Small intestine (tissue), 4 donors: ENCODE results near the gene ZNF394. TPM values are rescaled to one million over a fixed set of nuclear protein-coding genes. Genes with fewer than 3 reads are reported as not detected.

Experiments
- polyA plus RNA-seq, 4 donors: library from polyadenylated mRNA; stranded (reverse) in 3 of 4; unstranded in 1 of 4; fragments of 200-250 nt in 3 of 4; fragments of 120-200 nt in 1 of 4; gene quantifications; one replicate each; pipeline versions ENCODE4 v1.2.1 to v1.2.3, GENCODE V29; 2013
- donor health status: healthy with polysubstance abuse.
- donor health status: Bipolar disorder and iron deficiency.
- donor health status: healthy.

ZNF394 gene
- polyA plus RNA-seq, 4 donors, result 17.4 to 30.0 (median 23.6) TPM

Other genes starting within 250 kb of the ZNF394 start
- gene MYH16, start 227.4 kb downstream of the ZNF394 start, polyA plus RNA-seq, result under 1 TPM in 2 of 4 donors, not detected in 2; 0.01 to 0.07 TPM
- gene ARPC1A, start 174.4 kb downstream of the ZNF394 start, polyA plus RNA-seq, result 100 to 1,000 TPM; 194 to 407 (median 263) TPM
- gene ARPC1B, start 125.6 kb downstream of the ZNF394 start, polyA plus RNA-seq, result 100 to 1,000 TPM in 3 of 4 donors, 10 to 100 TPM in 1; 77.9 to 358 (median 316) TPM
- gene PDAP1, start 91.7 kb downstream of the ZNF394 start, polyA plus RNA-seq, result 100 to 1,000 TPM in 3 of 4 donors, 10 to 100 TPM in 1; 94.7 to 212 (median 110) TPM
- gene BUD31, start 91.3 kb downstream of the ZNF394 start, polyA plus RNA-seq, result 100 to 1,000 TPM in 3 of 4 donors, 10 to 100 TPM in 1; 71.9 to 166 (median 132) TPM
- 1 to 10 TPM; 2.7 to 4.8 (median 3.9) TPM for gene PTCD1, start 61.5 kb downstream of the ZNF394 start, polyA plus RNA-seq
- gene CPSF4, start 61.3 kb downstream of the ZNF394 start, polyA plus RNA-seq, result 10 to 100 TPM; 24.4 to 28.3 (median 26.4) TPM
- gene ATP5MF, start 34.1 kb downstream of the ZNF394 start, polyA plus RNA-seq, result 1,000 to 10,000 TPM in 3 of 4 donors, 100 to 1,000 TPM in 1; 363 to 3,068 (median 1,492) TPM
- 10 to 100 TPM in 3 of 4 donors, 1 to 10 TPM in 1; 9.7 to 48.1 (median 18.6) TPM for gene ZNF789, start 27.4 kb downstream of the ZNF394 start, polyA plus RNA-seq
- 1 to 10 TPM; 3.8 to 7.9 (median 4.4) TPM for gene ZKSCAN5, start 4.4 kb upstream of the ZNF394 start, polyA plus RNA-seq
- gene FAM200A, start 51.8 kb upstream of the ZNF394 start, polyA plus RNA-seq, result 10 to 100 TPM in 1 of 4 donors, 1 to 10 TPM in 3; 2.2 to 10.6 (median 3.9) TPM
- gene ZNF655, start 58.4 kb upstream of the ZNF394 start, polyA plus RNA-seq, result 10 to 100 TPM; 33.7 to 73.7 (median 52.5) TPM
- under 1 TPM in 2 of 4 donors, not detected in 2; 0.45 to 0.93 TPM for gene TMEM225B, start 98.0 kb upstream of the ZNF394 start, polyA plus RNA-seq
- gene ZSCAN25, start 116.7 kb upstream of the ZNF394 start, polyA plus RNA-seq, result 10 to 100 TPM in 1 of 4 donors, 1 to 10 TPM in 3; 4.5 to 14.4 (median 5.1) TPM
- 1,000 to 10,000 TPM in 1 of 4 donors, 100 to 1,000 TPM in 2, 10 to 100 TPM in 1; 63.7 to 1,093 (median 419) TPM for gene CYP3A5, start 179.7 kb upstream of the ZNF394 start, polyA plus RNA-seq
- 1 to 10 TPM in 3 of 4 donors, under 1 TPM in 1; 0.45 to 2.9 (median 1.3) TPM for gene CYP3A7, start 234.9 kb upstream of the ZNF394 start, polyA plus RNA-seq